LNCaP clone FGC (cell line): Measurements from ENCODE around the gene C2orf76.
A peak's percentile ranks its signal among the peaks of the same experiment; 100 is the strongest.

Experiments
- DNase-seq: peaks from one replicate; pipeline ENCODE4 v3.0.0-alpha.2; 2011; ENCODE audit warnings: low read depth
- H3K4me3 ChIP-seq: 2 replicates; pipeline ENCODE4 v1.5.1; 2011; ENCODE audit warnings: mild to moderate bottlenecking, low read depth, low read length, control low read depth
- TF ChIP-seq, protein P1 (sequence below): IDR thresholded peaks from 2 replicates; pipeline ENCODE4 v1.5.1; 2012; ENCODE audit warnings: mild to moderate bottlenecking; ENCODE audit not compliant: control insufficient read depth, insufficient read depth; ENCODE audit errors: extremely low read depth

The C2orf76 gene

DNA sequence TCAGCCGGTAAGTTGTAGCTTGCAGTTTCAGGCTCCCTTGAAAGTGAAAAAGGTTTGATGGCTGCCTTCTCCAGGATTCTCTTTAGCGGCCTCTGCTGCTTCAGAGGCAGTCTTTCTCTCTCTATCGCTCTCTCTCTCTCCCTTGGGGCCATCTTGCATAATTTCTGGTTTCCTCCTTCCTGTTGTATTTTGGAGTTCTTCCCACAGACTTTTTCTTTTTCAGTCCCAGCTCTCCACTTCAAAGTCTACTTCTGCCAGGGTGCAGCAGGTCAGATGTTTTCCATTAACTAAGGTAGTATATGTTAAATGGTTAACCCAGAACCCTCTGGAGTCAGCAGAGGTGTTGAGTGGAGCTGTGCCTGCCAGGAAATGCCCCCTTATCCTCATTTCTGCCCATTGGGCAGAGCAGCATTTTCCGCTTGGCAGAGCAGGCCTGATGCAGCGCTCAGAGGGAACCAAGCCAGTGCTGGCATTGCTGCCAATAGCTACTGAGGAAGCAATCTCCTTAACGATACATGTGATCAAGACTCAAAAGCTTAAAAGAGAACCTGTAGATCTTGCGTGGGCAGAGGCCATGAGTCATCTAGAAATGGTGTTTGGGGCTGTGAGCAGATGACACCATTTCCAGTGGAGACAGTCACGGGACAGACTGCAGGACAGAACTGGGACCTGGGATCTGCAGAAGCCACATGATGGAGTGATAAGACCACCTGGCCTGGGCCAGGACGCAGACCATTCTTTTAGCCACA is 20.9 kb upstream of the C2orf76 start:
- DNase-seq, result no peak
- TF ChIP-seq, protein P1, sequence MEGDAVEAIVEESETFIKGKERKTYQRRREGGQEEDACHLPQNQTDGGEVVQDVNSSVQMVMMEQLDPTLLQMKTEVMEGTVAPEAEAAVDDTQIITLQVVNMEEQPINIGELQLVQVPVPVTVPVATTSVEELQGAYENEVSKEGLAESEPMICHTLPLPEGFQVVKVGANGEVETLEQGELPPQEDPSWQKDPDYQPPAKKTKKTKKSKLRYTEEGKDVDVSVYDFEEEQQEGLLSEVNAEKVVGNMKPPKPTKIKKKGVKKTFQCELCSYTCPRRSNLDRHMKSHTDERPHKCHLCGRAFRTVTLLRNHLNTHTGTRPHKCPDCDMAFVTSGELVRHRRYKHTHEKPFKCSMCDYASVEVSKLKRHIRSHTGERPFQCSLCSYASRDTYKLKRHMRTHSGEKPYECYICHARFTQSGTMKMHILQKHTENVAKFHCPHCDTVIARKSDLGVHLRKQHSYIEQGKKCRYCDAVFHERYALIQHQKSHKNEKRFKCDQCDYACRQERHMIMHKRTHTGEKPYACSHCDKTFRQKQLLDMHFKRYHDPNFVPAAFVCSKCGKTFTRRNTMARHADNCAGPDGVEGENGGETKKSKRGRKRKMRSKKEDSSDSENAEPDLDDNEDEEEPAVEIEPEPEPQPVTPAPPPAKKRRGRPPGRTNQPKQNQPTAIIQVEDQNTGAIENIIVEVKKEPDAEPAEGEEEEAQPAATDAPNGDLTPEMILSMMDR, result no peak
- H3K4me3 ChIP-seq, result no peak overlapping the region

DNA sequence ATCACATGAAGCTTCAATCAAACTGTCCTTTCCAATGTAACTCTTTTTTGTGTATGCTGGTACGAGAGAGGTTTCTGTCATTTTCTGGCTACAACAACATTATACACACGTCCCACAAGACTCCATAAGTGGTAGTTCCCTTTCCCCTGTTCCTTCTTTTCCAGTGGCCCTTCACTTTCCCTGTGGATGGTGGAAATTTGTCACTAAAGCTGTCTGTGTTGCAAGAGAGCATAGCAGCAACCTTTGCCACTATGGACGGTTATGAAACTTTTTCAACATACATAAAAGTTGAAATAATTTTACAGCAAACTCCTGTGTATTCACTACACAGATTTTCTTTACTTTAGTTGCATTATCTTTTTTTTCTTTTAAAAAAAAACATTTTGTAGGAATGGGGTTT is 18.8 kb upstream of the C2orf76 start:
- no peak for DNase-seq
- H3K4me3 ChIP-seq, result no peak overlapping the region
- TF ChIP-seq, protein P1, result no peak

DNA sequence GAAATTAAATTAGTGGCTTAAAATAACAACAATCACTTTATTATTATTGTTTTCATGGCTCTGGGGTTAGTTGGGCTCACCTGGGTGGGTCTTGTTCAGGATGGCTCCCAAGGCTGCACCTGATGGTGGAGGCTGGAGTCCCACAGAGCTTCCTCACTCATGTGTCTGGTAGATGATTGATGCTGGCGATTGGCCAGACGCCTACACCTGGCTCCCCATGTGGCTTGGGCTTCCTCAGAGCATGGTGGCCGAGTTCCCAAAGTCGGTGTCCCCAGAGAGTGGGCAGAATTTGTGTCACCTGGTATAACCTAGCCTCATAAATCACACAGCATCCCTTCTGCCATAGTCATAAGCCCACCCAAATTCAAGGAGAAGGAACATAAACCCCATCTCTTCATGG is 18.3 kb upstream of the C2orf76 start:
- DNase-seq, result no peak
- TF ChIP-seq, protein P1, result no peak
- no peak overlapping the region for H3K4me3 ChIP-seq

DNA sequence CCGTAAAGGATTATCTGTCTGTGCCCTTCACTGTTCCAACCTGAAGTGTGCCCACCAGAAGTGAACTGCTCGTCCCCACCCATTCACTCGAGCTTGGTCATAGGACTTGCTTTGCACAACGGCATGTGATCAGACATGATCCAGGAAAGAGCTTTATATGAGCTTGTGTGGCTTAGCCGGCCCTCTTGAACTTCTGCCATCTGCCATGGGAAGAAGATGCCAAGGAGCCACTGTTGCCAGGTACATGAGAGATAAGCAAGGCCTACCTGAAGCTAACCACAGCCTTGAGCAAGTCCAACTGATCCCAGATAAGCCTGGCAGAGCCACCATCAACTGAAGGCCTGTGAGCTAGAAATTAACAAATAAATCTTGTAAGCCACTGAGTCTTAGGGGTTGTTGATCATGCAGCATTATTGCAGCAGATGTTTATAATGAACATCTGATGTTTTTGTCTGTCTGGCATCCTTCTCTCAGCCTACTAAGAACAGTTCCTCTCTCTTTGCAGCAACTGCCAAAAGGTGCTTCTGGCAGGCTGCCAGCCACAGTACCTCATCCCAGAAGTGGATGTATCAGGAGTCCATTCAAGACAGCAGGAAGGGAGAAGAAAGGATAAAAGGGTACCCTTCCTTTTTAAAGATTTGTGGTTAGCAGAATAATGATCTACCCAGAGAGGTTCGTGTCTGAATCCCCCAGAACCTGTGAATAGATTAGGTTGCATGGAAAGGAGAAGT is 16.9 kb upstream of the C2orf76 start:
- DNase-seq, result peak; percentile 89
- TF ChIP-seq, protein P1, result no peak
- no peak overlapping the region for H3K4me3 ChIP-seq

DNA sequence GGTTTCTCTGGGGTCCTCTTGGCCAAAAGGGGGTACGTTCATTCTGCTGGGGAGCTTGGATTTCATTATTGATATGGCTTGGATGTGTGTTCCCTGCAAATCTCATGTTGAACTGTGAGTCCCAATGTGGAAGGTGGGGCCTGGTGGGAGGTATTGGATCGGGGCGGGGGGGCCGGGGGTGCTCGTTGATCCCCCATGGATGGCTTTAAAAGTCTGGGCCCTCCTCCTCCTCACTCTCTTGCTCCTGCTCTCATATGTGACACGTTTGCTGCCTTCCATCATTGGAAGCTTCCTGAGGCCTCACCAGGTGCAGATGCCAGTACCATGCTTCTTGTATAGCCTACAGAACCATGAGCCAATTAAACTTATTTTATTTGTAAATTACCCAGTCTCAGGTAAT is 11.9 kb upstream of the C2orf76 start:
- DNase-seq, result no peak
- no peak overlapping the region for H3K4me3 ChIP-seq
- TF ChIP-seq, protein P1, result no peak

DNA sequence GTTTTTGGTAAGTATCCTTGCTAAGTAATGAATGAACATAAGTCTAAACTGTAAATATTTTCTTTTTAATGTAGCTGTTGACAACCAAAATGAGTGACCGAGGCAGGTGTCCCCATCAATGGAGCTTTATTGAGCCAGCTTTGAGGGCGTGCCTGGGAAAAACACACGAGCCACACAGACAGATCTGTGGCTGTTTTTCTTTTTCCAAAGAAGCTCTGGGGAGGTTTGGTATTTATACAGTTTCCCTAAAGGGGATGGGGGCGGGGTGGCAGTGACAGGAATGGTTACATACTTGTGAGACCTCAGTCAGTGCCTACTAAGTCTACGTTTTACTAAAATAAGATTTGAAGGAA is 11.3 kb upstream of the C2orf76 start:
- TF ChIP-seq, protein P1, result no peak
- H3K4me3 ChIP-seq, result no peak overlapping the region
- no peak for DNase-seq
